HepG2 (cell line): ENCODE measurements around the gene OTOG. TPM values are rescaled to one million over a fixed set of nuclear protein-coding genes. Genes with fewer than 3 reads are reported as not detected.

Experiments
- ATAC-seq: fragments of 200-7000 bp; cut with Tn5 transposase; 3 replicates; pipeline ENCODE4 v1.9.1; 2020; ENCODE audit warnings: mild to moderate bottlenecking, moderate library complexity
- BruUV-seq: library from RNA; stranded (reverse); fragments of 400-500 nt; replicated peaks from 2 replicates; lab custom pipeline; 2021; lab: Mats Ljungman, UMichigan
- CTCF ChIA-PET: fragments of 300-600 bp; formaldehyde crosslinking; extraction: SDS; loops from one replicate; lab custom pipeline; 2021; ENCODE audit warnings: low total read pairs, inconsistent platforms, low intra/inter-chr PET ratio; lab: Yijun Ruan, JAX
- POLR2A ChIA-PET: fragments of 350-600 bp; sonication (Branson Sonifier 250); formaldehyde crosslinking; loops from one replicate; lab custom pipeline; 2020; ENCODE audit warnings: antibody characterized with exemption, inconsistent platforms; lab: Yijun Ruan, JAX
- DNase-seq: peaks from one replicate; pipeline ENCODE4 v3.0.0-alpha.2; 2015; ENCODE audit warnings: low spot score
- FAIRE-seq: peaks from 3 replicates; lab custom pipeline; 2011; peaks lifted over from hg19 to GRCh38; lab: Jason Lieb, UNC
- H2AFZ ChIP-seq: one replicate; pipeline ENCODE4 v1.6.1; 2011; ENCODE audit warnings: low read length, inconsistent platforms
- H3K27ac ChIP-seq: fragments of 300-600 bp; 3 replicates; pipeline ENCODE4 v1.8.0; 2011; ENCODE audit warnings: mixed run types, mild to moderate bottlenecking, mixed read lengths, low read length, inconsistent platforms; ENCODE audit not compliant: insufficient read depth; ENCODE audit errors: extremely low read length
- H3K27me3 ChIP-seq, 2 experiments: fragments of 200-600 bp in 1 of 2; 2 replicates in 1 of 2; 3 replicates in 1 of 2; pipeline versions ENCODE4 v1.6.0 to v1.8.0; 2011; ENCODE audit warnings: low read length in 2 of 2, mild to moderate bottlenecking in 2 of 2, moderate library complexity in 2 of 2, inconsistent platforms in 1 of 2; ENCODE audit not compliant: insufficient read depth in 2 of 2, control insufficient read depth in 1 of 2
- H3K36me3 ChIP-seq, 2 experiments: fragments of 200-600 bp in 1 of 2; replicated peaks in 1 of 2; 2 replicates in 1 of 2; 3 replicates in 1 of 2; pipeline versions ENCODE4 v1.5.1 to v1.8.0; 2011; ENCODE audit warnings: low read length in 2 of 2, inconsistent platforms in 1 of 2; ENCODE audit not compliant: insufficient read depth in 2 of 2, control insufficient read depth in 1 of 2
- H3K4me1 ChIP-seq: 2 replicates; pipeline ENCODE4 v1.5.1; 2012; ENCODE audit warnings: low read length, inconsistent platforms; ENCODE audit not compliant: insufficient read depth
- H3K4me2 ChIP-seq: 2 replicates; pipeline ENCODE4 v1.6.0; 2011; ENCODE audit warnings: low read depth, low read length, inconsistent platforms
- H3K4me3 ChIP-seq, 3 experiments: fragments of 200-600 bp in 1 of 3; sonication (generic), shearing (Covaris generic) in 1 of 3; replicated peaks in 1 of 3; 2 replicates each; pipeline ENCODE4 v1.5.1; 2011 to 2016; ENCODE audit warnings: low read length in 3 of 3, inconsistent platforms in 2 of 3, low read depth in 2 of 3, mild to moderate bottlenecking in 2 of 3, control low read depth in 1 of 3, mixed read lengths in 1 of 3; ENCODE audit not compliant: insufficient read depth in 1 of 3
- H3K79me2 ChIP-seq: one replicate; pipeline ENCODE4 v1.6.1; 2011; ENCODE audit warnings: low read length, inconsistent platforms; ENCODE audit not compliant: insufficient read depth
- H3K9ac ChIP-seq: 2 replicates; pipeline ENCODE4 v1.6.0; 2011; ENCODE audit warnings: mild to moderate bottlenecking, low read depth, low read length, inconsistent platforms; ENCODE audit not compliant: insufficient read depth
- H3K9me3 ChIP-seq: 2 replicates; pipeline ENCODE4 v1.5.1; 2012; ENCODE audit warnings: mild to moderate bottlenecking, low read length
- H4K20me1 ChIP-seq: 2 replicates; pipeline ENCODE4 v1.6.0; 2011; ENCODE audit warnings: inconsistent platforms, mild to moderate bottlenecking, low read length, moderate library complexity; ENCODE audit not compliant: insufficient read depth
- BHLHE40 ChIP-seq: IDR thresholded peaks from 2 replicates; pipeline ENCODE4 v1.6.1; 2011; ENCODE audit warnings: low read length, improper control_type of control experiment
- ETV5 ChIP-seq: IDR thresholded peaks from 2 replicates; pipeline ENCODE4 v1.6.1; 2018; ENCODE audit warnings: missing biosample characterization, missing genetic modification reagents, inconsistent platforms, borderline replicate concordance
- HDAC1 ChIP-seq: sonication (generic); formaldehyde crosslinking; IDR thresholded peaks from 2 replicates; pipeline ENCODE4 v1.5.1; 2020; ENCODE audit warnings: mild to moderate bottlenecking, missing genetic modification reagents
- HNF4A ChIP-seq: sonication (generic); formaldehyde crosslinking; IDR thresholded peaks from 2 replicates; pipeline ENCODE4 v1.4.0; 2020; ENCODE audit warnings: missing genetic modification reagents
- NR2F1 ChIP-seq, 2 experiments: fragments of 450-650 bp in 1 of 2; formaldehyde crosslinking in 1 of 2; IDR thresholded peaks; 2 replicates each; pipeline versions ENCODE4 v1.5.0 to v1.6.1; 2016 to 2020; ENCODE audit warnings: mild to moderate bottlenecking in 1 of 2, missing compliant biosample characterization in 1 of 2, missing genetic modification reagents in 1 of 2, moderate library complexity in 1 of 2
- NR2F2 ChIP-seq: IDR thresholded peaks from 2 replicates; pipeline ENCODE4 v1.6.1; 2012; ENCODE audit warnings: low read depth, inconsistent platforms, borderline replicate concordance
- NR2F6 ChIP-seq, 2 experiments: IDR thresholded peaks; 2 replicates each; pipeline ENCODE4 v1.6.1; 2016; ENCODE audit warnings: antibody characterized with exemption in 1 of 2, mild to moderate bottlenecking in 1 of 2
- RXRB ChIP-seq: IDR thresholded peaks from 2 replicates; pipeline ENCODE4 v1.6.1; 2016; ENCODE audit warnings: borderline replicate concordance, missing genetic modification reagents, missing compliant biosample characterization
- STAT5B ChIP-seq: sonication (generic); formaldehyde crosslinking; IDR thresholded peaks from 2 replicates; pipeline ENCODE4 v1.4.0; 2020; ENCODE audit warnings: missing genetic modification reagents
- TCF7 ChIP-seq: sonication (generic); IDR thresholded peaks from 2 replicates; pipeline ENCODE4 v1.6.1; 2016; ENCODE audit warnings: antibody characterized with exemption, low read depth
- ZNF296 ChIP-seq: sonication (generic); formaldehyde crosslinking; conservative IDR thresholded peaks from 2 replicates; pipeline ENCODE4 v1.5.0; 2020; ENCODE audit warnings: mild to moderate bottlenecking, missing genetic modification reagents
- ZNF773 ChIP-seq: sonication (generic); formaldehyde crosslinking; IDR thresholded peaks from 2 replicates; pipeline ENCODE4 v1.4.0; 2020; ENCODE audit warnings: missing genetic modification reagents, borderline replicate concordance
- WGBS: methylation state at CpG from one replicate; pipeline ENCODE4 v1.1.6; 2017; ENCODE audit warnings: low lambda C conversion rate; 5-methylcytosine and 5-hydroxymethylcytosine counted together
- in situ Hi-C: cut with HindIII; loops from 2 replicates; pipeline ENCODE4 v1.10.0; 2017; ENCODE audit warnings: low pct_unique_long_range_greater_than_20kb; ENCODE audit not compliant: extremely low pct_ligation_motif_present
- intact Hi-C: fragments of 100-400 bp; cut with micrococcal nuclease; formaldehyde crosslinking; loops from one replicate; pipeline ENCODE4 v1.10.0; 2022; ENCODE audit not compliant: unreplicated experiment
- polyA plus RNA-seq, 8 experiments: library from polyadenylated mRNA; depleted of rRNA in 3 of 8; stranded (reverse) in 7 of 8; unstranded in 1 of 8; fragments of >200 nt; fragmentation: Illumina TruSeq in 4 of 8; extraction: Trizol in 4 of 8; gene quantifications; 2 replicates each; pipeline versions ENCODE4 v1.2.1 to v1.2.3, GENCODE V29; 2011 to 2016; ENCODE audit warnings: low read depth in 4 of 8, missing spikeins in 1 of 8, mixed read lengths in 1 of 8; ENCODE audit not compliant: insufficient read depth in 1 of 8
- total RNA-seq, 5 experiments: library from RNA; depleted of rRNA; stranded (reverse); fragments of >200 nt; fragmentation: Illumina TruSeq; extraction: Trizol; gene quantifications; 2 replicates each; pipeline ENCODE4 v1.2.3, GENCODE V29; 2016; ENCODE audit warnings: low read depth in 1 of 5
- TF ChIP-seq, protein P1 (sequence below): sonication (generic); formaldehyde crosslinking; IDR thresholded peaks from 2 replicates; pipeline ENCODE4 v1.9.0; 2021; ENCODE audit warnings: mild to moderate bottlenecking, missing genetic modification reagents
- TF ChIP-seq, protein P2 (sequence below): sonication (generic); formaldehyde crosslinking; IDR thresholded peaks from 2 replicates; pipeline ENCODE4 v1.4.0; 2020; ENCODE audit warnings: missing genetic modification reagents, borderline replicate concordance
- TF ChIP-seq, protein P3 (sequence below): sonication (generic); formaldehyde crosslinking; IDR thresholded peaks from 2 replicates; pipeline ENCODE4 v1.4.0; 2020; ENCODE audit warnings: mild to moderate bottlenecking, missing genetic modification reagents

The OTOG gene
- total and polyA plus RNA-seq, 2 of the 13 experiments (the other 11 are each of a cell fraction or from before 2014, with no cell fraction given): not detected

DNA sequence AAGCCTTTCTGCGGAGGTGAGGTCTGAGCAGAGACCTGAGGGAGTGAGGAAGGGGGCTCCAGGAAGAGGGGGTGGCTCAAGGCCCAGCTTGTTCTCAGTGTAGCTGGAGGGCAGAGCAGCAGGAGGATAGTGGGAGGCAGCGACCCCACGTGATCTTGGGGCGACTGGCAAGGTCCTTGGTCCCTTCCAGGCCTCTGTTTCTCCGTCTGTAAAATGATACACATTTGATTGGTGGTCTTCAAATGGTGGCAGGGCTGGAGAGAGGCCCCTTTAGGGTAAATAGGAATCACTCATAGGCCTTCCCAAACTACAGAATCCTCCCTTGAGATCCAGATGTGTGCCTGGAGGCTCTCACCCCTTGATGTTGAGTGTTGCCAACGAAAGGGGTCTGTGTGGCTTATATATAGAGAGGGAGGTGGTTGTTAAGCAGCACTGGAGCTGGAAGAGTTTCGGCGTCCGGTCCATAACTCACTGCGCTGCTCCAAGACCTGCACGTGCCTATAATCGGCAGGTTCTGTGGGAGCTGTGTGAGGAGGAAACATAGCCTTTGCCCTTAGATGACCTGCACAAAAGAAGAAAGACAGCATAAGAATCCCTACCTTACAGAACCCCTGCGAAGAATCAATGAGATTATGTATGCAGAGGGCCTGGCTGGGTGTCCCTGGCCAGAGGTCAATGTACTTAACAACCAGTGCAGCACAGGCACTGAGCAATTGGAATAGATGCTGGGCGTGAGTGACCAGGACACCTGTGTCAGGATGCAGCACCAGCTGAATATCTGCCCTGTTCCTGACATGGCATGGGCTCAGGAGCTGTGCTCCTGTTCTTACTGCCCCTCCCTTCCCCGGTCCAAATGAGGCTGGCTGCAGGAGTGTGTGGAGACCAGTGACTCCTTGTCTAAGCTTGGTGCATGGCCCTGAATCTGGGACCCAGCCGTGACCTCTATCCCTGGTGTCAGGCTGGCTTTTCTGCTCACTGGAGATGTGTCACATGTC is 28.7 kb downstream of the OTOG start:
- H3K36me3 ChIP-seq: no peaks in the 10 kb centered on the region
- H3K27ac ChIP-seq: no peak overlapping the region
- ChIA-PET POLR2A (no interaction called here), CTCF (no interaction called here)
- BruUV-seq: no TSS peak
- in situ Hi-C loops (no loop called here), intact Hi-C loops (no loop called here)
- DNase-seq (no peak), FAIRE-seq (no peak), ATAC-seq (peak; percentile 81)
- no peak overlapping the region for H3K4me3 ChIP-seq
- no peaks in the 10 kb centered on the region for H3K79me2 ChIP-seq
- H3K9me3 ChIP-seq: no peaks in the 10 kb centered on the region
- H3K27me3 ChIP-seq: peaks cover 6 to 18% of the 10 kb centered on the region in 2 experiments; a peak in 3 of 5 replicates
- no peak overlapping the region for H2AFZ ChIP-seq
- H3K4me2 ChIP-seq: no peak overlapping the region
- 9% methylated on average over 14 of the region's 16 CpGs for WGBS
- H3K4me1 ChIP-seq: no peaks in the 10 kb centered on the region
- H4K20me1 ChIP-seq: no peaks in the 10 kb centered on the region
- H3K9ac ChIP-seq: no peak overlapping the region
- TF ChIP-seq ZNF773 (CRISPR knock-in tag) (no peak), TCF7 (0 out of 2 replicates have a peak, but pooled peaks have one; percentile 11), ZNF296 (CRISPR knock-in tag) (no peak), STAT5B (CRISPR knock-in tag) (no peak), HDAC1 (0 out of 2 replicates have a peak, but pooled peaks have one; percentile 17), NR2F6 (IDR thresholded peaks at IDR 0.05) (peak; percentile 77), NR2F6 (CRISPR knock-in tag; IDR thresholded peaks at IDR 0.05) (no peak), ETV5 (CRISPR knock-in tag) (no peak), RXRB (CRISPR knock-in tag) (peak; percentile 46; the same call in 1 of the 2 replicates), BHLHE40 (peak; percentile 68), HNF4A (CRISPR knock-in tag) (0 out of 2 replicates have a peak, but pooled peaks have one; percentile 14), NR2F1 (CRISPR knock-in tag; IDR thresholded peaks at IDR 0.05) (0 out of 4 replicates have a peak, but pooled peaks of 1 of the 2 experiments have one; percentile 26), NR2F2 (peak; percentile 87)
- TF ChIP-seq, protein P1, sequence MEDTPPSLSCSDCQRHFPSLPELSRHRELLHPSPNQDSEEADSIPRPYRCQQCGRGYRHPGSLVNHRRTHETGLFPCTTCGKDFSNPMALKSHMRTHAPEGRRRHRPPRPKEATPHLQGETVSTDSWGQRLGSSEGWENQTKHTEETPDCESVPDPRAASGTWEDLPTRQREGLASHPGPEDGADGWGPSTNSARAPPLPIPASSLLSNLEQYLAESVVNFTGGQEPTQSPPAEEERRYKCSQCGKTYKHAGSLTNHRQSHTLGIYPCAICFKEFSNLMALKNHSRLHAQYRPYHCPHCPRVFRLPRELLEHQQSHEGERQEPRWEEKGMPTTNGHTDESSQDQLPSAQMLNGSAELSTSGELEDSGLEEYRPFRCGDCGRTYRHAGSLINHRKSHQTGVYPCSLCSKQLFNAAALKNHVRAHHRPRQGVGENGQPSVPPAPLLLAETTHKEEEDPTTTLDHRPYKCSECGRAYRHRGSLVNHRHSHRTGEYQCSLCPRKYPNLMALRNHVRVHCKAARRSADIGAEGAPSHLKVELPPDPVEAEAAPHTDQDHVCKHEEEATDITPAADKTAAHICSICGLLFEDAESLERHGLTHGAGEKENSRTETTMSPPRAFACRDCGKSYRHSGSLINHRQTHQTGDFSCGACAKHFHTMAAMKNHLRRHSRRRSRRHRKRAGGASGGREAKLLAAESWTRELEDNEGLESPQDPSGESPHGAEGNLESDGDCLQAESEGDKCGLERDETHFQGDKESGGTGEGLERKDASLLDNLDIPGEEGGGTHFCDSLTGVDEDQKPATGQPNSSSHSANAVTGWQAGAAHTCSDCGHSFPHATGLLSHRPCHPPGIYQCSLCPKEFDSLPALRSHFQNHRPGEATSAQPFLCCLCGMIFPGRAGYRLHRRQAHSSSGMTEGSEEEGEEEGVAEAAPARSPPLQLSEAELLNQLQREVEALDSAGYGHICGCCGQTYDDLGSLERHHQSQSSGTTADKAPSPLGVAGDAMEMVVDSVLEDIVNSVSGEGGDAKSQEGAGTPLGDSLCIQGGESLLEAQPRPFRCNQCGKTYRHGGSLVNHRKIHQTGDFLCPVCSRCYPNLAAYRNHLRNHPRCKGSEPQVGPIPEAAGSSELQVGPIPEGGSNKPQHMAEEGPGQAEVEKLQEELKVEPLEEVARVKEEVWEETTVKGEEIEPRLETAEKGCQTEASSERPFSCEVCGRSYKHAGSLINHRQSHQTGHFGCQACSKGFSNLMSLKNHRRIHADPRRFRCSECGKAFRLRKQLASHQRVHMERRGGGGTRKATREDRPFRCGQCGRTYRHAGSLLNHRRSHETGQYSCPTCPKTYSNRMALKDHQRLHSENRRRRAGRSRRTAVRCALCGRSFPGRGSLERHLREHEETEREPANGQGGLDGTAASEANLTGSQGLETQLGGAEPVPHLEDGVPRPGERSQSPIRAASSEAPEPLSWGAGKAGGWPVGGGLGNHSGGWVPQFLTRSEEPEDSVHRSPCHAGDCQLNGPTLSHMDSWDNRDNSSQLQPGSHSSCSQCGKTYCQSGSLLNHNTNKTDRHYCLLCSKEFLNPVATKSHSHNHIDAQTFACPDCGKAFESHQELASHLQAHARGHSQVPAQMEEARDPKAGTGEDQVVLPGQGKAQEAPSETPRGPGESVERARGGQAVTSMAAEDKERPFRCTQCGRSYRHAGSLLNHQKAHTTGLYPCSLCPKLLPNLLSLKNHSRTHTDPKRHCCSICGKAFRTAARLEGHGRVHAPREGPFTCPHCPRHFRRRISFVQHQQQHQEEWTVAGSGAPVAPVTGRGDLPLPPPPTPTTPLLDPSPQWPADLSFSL: no peak
- TF ChIP-seq, protein P2, sequence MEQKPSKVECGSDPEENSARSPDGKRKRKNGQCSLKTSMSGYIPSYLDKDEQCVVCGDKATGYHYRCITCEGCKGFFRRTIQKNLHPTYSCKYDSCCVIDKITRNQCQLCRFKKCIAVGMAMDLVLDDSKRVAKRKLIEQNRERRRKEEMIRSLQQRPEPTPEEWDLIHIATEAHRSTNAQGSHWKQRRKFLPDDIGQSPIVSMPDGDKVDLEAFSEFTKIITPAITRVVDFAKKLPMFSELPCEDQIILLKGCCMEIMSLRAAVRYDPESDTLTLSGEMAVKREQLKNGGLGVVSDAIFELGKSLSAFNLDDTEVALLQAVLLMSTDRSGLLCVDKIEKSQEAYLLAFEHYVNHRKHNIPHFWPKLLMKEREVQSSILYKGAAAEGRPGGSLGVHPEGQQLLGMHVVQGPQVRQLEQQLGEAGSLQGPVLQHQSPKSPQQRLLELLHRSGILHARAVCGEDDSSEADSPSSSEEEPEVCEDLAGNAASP: peak; percentile 19; the same call in 1 of the 2 replicates
- TF ChIP-seq, protein P3, sequence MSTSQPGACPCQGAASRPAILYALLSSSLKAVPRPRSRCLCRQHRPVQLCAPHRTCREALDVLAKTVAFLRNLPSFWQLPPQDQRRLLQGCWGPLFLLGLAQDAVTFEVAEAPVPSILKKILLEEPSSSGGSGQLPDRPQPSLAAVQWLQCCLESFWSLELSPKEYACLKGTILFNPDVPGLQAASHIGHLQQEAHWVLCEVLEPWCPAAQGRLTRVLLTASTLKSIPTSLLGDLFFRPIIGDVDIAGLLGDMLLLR (CRISPR knock-in tag): no peak
